Endothelial cell of umbilical vein (primary cell): Measurements from ENCODE around the gene SPATA1. TPM values are rescaled to one million over a fixed set of nuclear protein-coding genes. Genes with fewer than 3 reads are reported as not detected.
A peak's percentile ranks its signal among the peaks of the same experiment; 100 is the strongest.

ENCODE experiments used
- BruUV-seq: library from RNA; stranded (reverse); fragments of 400-500 nt; replicated peaks from 2 replicates; lab custom pipeline; 2021; lab: Mats Ljungman, UMichigan
- CTCF ChIA-PET: fragments of 300-600, 350-600 bp; sonication (Branson Sonifier 250); formaldehyde crosslinking; loops from one replicate; lab custom pipeline; 2021; ENCODE audit warnings: antibody characterized with exemption, inconsistent platforms; lab: Charles Lee
- POLR2A ChIA-PET: fragments of 300-600, 350-600 bp; sonication (Branson Sonifier 250); formaldehyde crosslinking; loops from one replicate; lab custom pipeline; 2021; ENCODE audit warnings: antibody characterized with exemption, inconsistent platforms; lab: Charles Lee
- DNase-seq: peaks from one replicate; pipeline ENCODE4 v3.0.0-alpha.2; 2011; ENCODE audit warnings: low read depth, low spot score
- FAIRE-seq: peaks from 2 replicates; lab custom pipeline; 2011; peaks lifted over from hg19 to GRCh38; lab: Jason Lieb, UNC
- H2AFZ ChIP-seq: 2 replicates; pipeline ENCODE4 v1.6.0; 2012; ENCODE audit warnings: low read depth, low read length, control low read depth, inconsistent platforms
- H3K27ac ChIP-seq: 2 replicates; pipeline ENCODE4 v1.5.1; 2011; ENCODE audit warnings: low read depth, mild to moderate bottlenecking, control low read depth, low read length, moderate library complexity; ENCODE audit not compliant: insufficient read depth
- H3K27me3 ChIP-seq, 2 experiments: 2 replicates each; pipeline versions ENCODE4 v1.6.0 to v1.6.1; 2011; ENCODE audit warnings: low read length in 2 of 2, mixed read lengths in 1 of 2; ENCODE audit not compliant: control insufficient read depth in 2 of 2, insufficient read depth in 2 of 2
- H3K36me3 ChIP-seq, 2 experiments: 2 replicates in 1 of 2; 3 replicates in 1 of 2; pipeline ENCODE4 v1.5.1; 2011; ENCODE audit warnings: low read length in 2 of 2, mild to moderate bottlenecking in 1 of 2, moderate library complexity in 1 of 2; ENCODE audit not compliant: control insufficient read depth in 2 of 2, insufficient read depth in 2 of 2; ENCODE audit errors: extremely low read depth in 1 of 2
- H3K4me1 ChIP-seq: 3 replicates; pipeline ENCODE4 v1.5.1; 2011; ENCODE audit warnings: mild to moderate bottlenecking, low read length; ENCODE audit not compliant: control insufficient read depth, insufficient read depth; ENCODE audit errors: extremely low read depth
- H3K4me2 ChIP-seq: 2 replicates; pipeline ENCODE4 v1.6.1; 2011; ENCODE audit warnings: low read length, control low read depth, mixed read lengths; ENCODE audit not compliant: insufficient read depth
- H3K4me3 ChIP-seq, 3 experiments: fragments of 200-600 bp in 1 of 3; sonication (generic), shearing (Covaris generic) in 1 of 3; replicated peaks in 1 of 3; 2 replicates each; pipeline ENCODE4 v1.5.1; 2011 to 2016; ENCODE audit warnings: control low read depth in 3 of 3, low read length in 3 of 3, mild to moderate bottlenecking in 2 of 3, inconsistent platforms in 1 of 3, low read depth in 1 of 3, moderate library complexity in 1 of 3; ENCODE audit not compliant: insufficient read depth in 1 of 3
- H3K79me2 ChIP-seq: 2 replicates; pipeline ENCODE4 v1.6.0; 2012; ENCODE audit warnings: low read length, inconsistent platforms; ENCODE audit not compliant: control insufficient read depth, insufficient read depth
- H3K9ac ChIP-seq: replicated peaks from 2 replicates; pipeline ENCODE3; 2011; ENCODE audit warnings: low read length, control low read depth; ENCODE audit not compliant: insufficient read depth; ENCODE audit errors: extremely low read depth
- H3K9me1 ChIP-seq: replicated peaks from 3 replicates; pipeline ENCODE4 v1.6.0; 2011; ENCODE audit warnings: mild to moderate bottlenecking, low read length; ENCODE audit not compliant: control insufficient read depth, insufficient read depth; ENCODE audit errors: extremely low read depth
- H3K9me3 ChIP-seq: replicated peaks from 2 replicates; pipeline ENCODE4 v1.5.1; 2012; ENCODE audit warnings: low read length, inconsistent platforms; ENCODE audit not compliant: control insufficient read depth, insufficient read depth
- H4K20me1 ChIP-seq: replicated peaks from 2 replicates; pipeline ENCODE3; 2011; ENCODE audit warnings: mild to moderate bottlenecking, low read length; ENCODE audit not compliant: control insufficient read depth, insufficient read depth; ENCODE audit errors: extremely low read depth
- CTCF ChIP-seq, 2 donors: IDR thresholded peaks; 1 replicate in 1 of 2; 2 replicates in 1 of 2; pipeline ENCODE4 v1.5.1; 2011; ENCODE audit warnings: low read length in 2 of 2, mild to moderate bottlenecking in 2 of 2, moderate library complexity in 2 of 2, control low read depth in 1 of 2, inconsistent platforms in 1 of 2, low read depth in 1 of 2; ENCODE audit not compliant: insufficient read depth in 1 of 2; ENCODE audit errors: extremely low read depth in 1 of 2
- EZH2 ChIP-seq: IDR thresholded peaks from 2 replicates; pipeline ENCODE4 v1.6.1; 2012; ENCODE audit warnings: borderline replicate concordance, low read depth, mild to moderate bottlenecking, moderate library complexity, low read length, inconsistent platforms; ENCODE audit not compliant: severe bottlenecking
- FOS ChIP-seq: IDR thresholded peaks from 2 replicates; pipeline ENCODE4 v1.6.1; 2011; ENCODE audit warnings: mild to moderate bottlenecking, low read length, moderate library complexity, borderline replicate concordance; ENCODE audit not compliant: insufficient read depth
- GATA2 ChIP-seq: IDR thresholded peaks from 2 replicates; pipeline ENCODE4 v1.7.0; 2011; ENCODE audit warnings: low read depth, mild to moderate bottlenecking, moderate library complexity, mixed read lengths, low read length; ENCODE audit not compliant: insufficient read length, insufficient read depth
- JUN ChIP-seq: IDR thresholded peaks from 2 replicates; pipeline ENCODE4 v1.6.1; 2011; ENCODE audit warnings: borderline replicate concordance, low read depth; ENCODE audit not compliant: insufficient read length, insufficient read depth
- MAX ChIP-seq: IDR thresholded peaks from 2 replicates; pipeline ENCODE4 v1.6.1; 2011; ENCODE audit not compliant: insufficient read depth, insufficient read length
- MYC ChIP-seq: IDR thresholded peaks from one replicate; pipeline ENCODE4 v1.6.1; 2011; ENCODE audit warnings: mild to moderate bottlenecking, low read depth, low read length
- POLR2A ChIP-seq: IDR thresholded peaks from 2 replicates; pipeline ENCODE4 v1.6.1; 2012; ENCODE audit warnings: low read depth, mild to moderate bottlenecking, control low read depth, low read length
- POLR2AphosphoS5 ChIP-seq: IDR thresholded peaks from 2 replicates; pipeline ENCODE4 v1.6.1; 2012; ENCODE audit warnings: low read depth, mild to moderate bottlenecking, control low read depth, low read length, moderate library complexity; ENCODE audit not compliant: insufficient read depth
- dilution Hi-C: fragments of 300-500 bp; cut with MboI; formaldehyde crosslinking; loops from one replicate; pipeline ENCODE4 v1.15.0; 2019; ENCODE audit warnings: low sequenced_read_pairs; ENCODE audit not compliant: extremely low pct_ligation_motif_present
- intact Hi-C: fragments of 100-400 bp; cut with micrococcal nuclease; formaldehyde crosslinking; loops from one replicate; pipeline ENCODE4 v1.10.0; 2022
- polyA plus RNA-seq, 4 experiments: library from polyadenylated mRNA; depleted of rRNA in 3 of 4; stranded (reverse) in 3 of 4; unstranded in 1 of 4; fragments of >200 nt; gene quantifications; 2 replicates each; pipeline versions ENCODE4 v1.2.1 to v1.2.3, GENCODE V29; 2011 to 2012; ENCODE audit warnings: missing spikeins in 1 of 4
- total RNA-seq: library from RNA; stranded (reverse); gene quantifications from 2 replicates; pipeline ENCODE4 v1.2.3, GENCODE V29; 2021

SPATA1 gene
- total and polyA plus RNA-seq, 2 donors (not counting 3 experiments of a cell fraction or from before 2014, with no cell fraction given) = 1.7 to 1.8 TPM

- no TSS peak for BruUV-seq
- Histone ChIP-seq H3K9me1 (no peaks in the 10 kb centered on the region), H3K9me3 (no peaks in the 10 kb centered on the region), H3K36me3 (no peaks in the 10 kb centered on the region), H3K9ac (no peak overlapping the region), H4K20me1 (no peaks in the 10 kb centered on the region), H3K79me2 (no peaks in the 10 kb centered on the region), H3K4me3 (peak overlapping the region in 1 of 3 experiments; percentile 64), H3K27ac (no peak overlapping the region), H3K4me1 (peaks cover 17% of the 10 kb centered on the region), H3K4me2 (peak overlapping the region; percentile 91), H2AFZ (peak overlapping the region; percentile 100), H3K27me3 (no peaks in the 10 kb centered on the region)
- ChIA-PET CTCF (interaction anchor here (1.4 to 2.4 kb wide), 3 partner anchors 26 to 132 kb away, joined by 4 to 15 read pairs (median 6); partner anchors contain the start of genes GNG5 and SPATA1), POLR2A (interaction anchor here (1.9 kb wide), 1 partner anchor 8 kb away, joined by 5 read pairs; no protein-coding TSS in a partner anchor)
- dilution Hi-C loops = no loop called here
- intact Hi-C loops = loop anchor here (1.0 to 5.0 kb wide), 4 partner anchors 24 to 752 kb away; no protein-coding TSS in a partner anchor
- FAIRE-seq (peak; percentile 12), DNase-seq (no peak)
- TF ChIP-seq GATA2 = no peak
These were observed 68.8 kb downstream of the SPATA1 start for GRCh38 chr1:84574936-84575335.

GRCh38 chr1:84581648-84582047, 75.5 kb downstream of the SPATA1 start:
- POLR2A ChIA-PET = no interaction called here
- FAIRE-seq = no peak
- dilution Hi-C loops = no loop called here

More at GRCh38 chr1:84581648-84582047, 75.5 kb downstream of the SPATA1 start:
- intact Hi-C loops = no loop called here
- no TSS peak for BruUV-seq
- H3K27me3 ChIP-seq = no peaks in the 10 kb centered on the region
- no peaks in the 10 kb centered on the region for H3K9me1 ChIP-seq
- H3K4me1 ChIP-seq = no peaks in the 10 kb centered on the region
- H3K4me3 ChIP-seq = no peak overlapping the region
- H3K9ac ChIP-seq = no peak overlapping the region
- no peak overlapping the region for H3K27ac ChIP-seq
- no peaks in the 10 kb centered on the region for H3K9me3 ChIP-seq
- H4K20me1 ChIP-seq = no peaks in the 10 kb centered on the region
- no peak overlapping the region for H2AFZ ChIP-seq
- H3K79me2 ChIP-seq = no peaks in the 10 kb centered on the region
- CTCF ChIA-PET = no interaction called here
- TF ChIP-seq JUN = no peak
- no peak for TF ChIP-seq POLR2AphosphoS5
- TF ChIP-seq CTCF (IDR thresholded peaks at IDR 0.05; ENCODE audit: extremely low read depth in 1 of 2, insufficient read depth in 1 of 2, low read depth in 1 of 2, low read length in 2 of 2) = no peak
- TF ChIP-seq POLR2A = no peak
- no peak for TF ChIP-seq FOS
- no peak for TF ChIP-seq EZH2
- no peak for TF ChIP-seq GATA2
- TF ChIP-seq MAX = no peak
- TF ChIP-seq MYC = no peak
- H3K36me3 ChIP-seq = no peaks in the 10 kb centered on the region
- no peak for DNase-seq
- no peak overlapping the region for H3K4me2 ChIP-seq
